Hematopoietic multipotent progenitor cell treated with erythropoietin and hydrocortisone succinate and interleukin-3 and kit ligand, for 15 days (in vitro differentiated cells): ENCODE measurements around the gene SYT6.

Experiments used
- DNase-seq: peaks from one replicate; pipeline ENCODE4 v3.0.0-alpha.2; 2015; ENCODE audit warnings: low spot score

The SYT6 gene

GRCh38 chr1:114154146-114154962, 685 bp upstream of the SYT6 start:
- no peak for DNase-seq

DNA sequence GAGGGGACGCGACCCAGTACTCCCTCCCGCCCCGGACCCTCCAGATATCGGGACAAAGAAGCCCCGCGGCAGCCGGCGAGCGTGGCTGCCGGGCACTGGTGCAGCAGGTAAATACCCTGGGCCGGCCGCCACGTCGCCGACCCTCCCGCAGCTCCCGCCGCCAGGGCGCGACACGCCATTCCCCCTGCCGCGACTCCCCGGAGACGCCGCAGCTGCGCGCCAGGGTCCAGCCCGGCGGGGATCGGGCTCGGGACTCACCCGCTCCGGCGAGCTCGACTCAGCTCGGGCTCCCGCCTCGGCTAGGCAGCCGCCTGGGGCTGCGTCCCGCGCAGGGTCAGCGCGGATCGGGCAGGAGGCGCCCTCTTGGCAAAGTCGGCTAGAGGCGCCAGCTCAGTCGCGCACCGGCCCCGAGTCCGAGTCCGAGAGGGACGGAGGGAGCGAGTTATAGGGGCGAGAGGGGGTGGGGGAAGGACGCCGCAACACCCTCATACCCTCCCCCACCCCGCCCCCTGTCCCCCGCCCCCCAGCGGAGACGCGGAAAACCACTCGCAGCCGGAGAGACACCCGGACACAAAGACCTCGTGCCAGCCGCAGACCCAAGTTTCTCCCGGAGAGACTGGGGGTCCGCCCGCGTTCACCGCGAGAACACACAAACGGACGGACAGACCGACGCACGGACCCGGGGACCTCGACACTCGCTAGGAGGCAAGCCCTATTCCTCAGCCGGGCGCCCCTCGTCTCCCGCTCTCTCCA, 985 bp downstream of the SYT6 start:
- no peak for DNase-seq

- DNase-seq: no peak
Measured at GRCh38 chr1:114152089-114152507, 1.6 kb downstream of the SYT6 start.

GRCh38 chr1:114150016-114150415, 3.7 kb downstream of the SYT6 start:
- no peak for DNase-seq

- no peak for DNase-seq
Measured at GRCh38 chr1:114149211-114149610, 4.5 kb downstream of the SYT6 start.

- DNase-seq: no peak
Measured at GRCh38 chr1:114145504-114146151, 8.0 kb downstream of the SYT6 start.

GRCh38 chr1:114144016-114144415, 9.7 kb downstream of the SYT6 start:
- DNase-seq: no peak

DNA sequence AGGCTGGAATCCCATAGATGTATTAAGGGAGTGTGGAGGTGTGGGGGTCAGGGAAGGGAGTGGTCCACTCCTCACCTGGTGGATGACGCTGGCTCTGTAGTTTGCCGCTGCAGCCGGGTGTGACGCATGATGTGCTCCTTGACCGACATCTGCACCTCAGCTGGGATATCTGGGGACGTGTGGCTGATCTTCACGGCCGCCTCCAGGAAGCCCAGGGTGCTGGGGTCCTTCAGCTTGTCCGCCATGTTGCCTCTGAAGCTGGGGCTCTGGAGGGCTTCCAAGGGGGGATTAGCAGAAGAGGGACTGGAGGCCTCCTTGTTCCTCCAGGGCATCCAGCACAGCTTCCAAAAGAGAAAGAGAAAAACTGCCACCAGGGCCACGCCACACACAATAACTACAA, 14.1 kb downstream of the SYT6 start:
- DNase-seq: no peak

DNA sequence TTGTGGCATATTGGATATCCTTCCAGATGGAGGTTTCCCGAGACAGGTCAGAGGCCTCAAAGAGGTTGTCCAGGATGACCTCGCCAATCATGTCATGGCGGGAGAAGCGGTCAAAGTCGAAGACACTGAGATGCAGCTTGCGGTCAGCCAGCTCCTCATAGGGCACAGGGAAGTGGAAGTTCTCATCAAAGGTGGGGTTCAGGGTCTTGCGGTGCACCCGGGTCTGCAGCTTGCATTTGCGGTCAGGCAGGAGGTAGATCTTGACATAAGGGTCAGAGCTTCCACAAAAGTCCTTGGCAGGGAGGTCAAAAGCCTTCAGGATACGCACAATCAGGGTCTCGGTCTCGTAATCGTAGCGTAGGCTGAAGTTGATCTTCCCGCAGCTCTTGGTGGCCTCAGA, 16.2 kb downstream of the SYT6 start:
- no peak for DNase-seq

- no peak for DNase-seq
Measured at GRCh38 chr1:114135786-114136185, 17.9 kb downstream of the SYT6 start.

DNA sequence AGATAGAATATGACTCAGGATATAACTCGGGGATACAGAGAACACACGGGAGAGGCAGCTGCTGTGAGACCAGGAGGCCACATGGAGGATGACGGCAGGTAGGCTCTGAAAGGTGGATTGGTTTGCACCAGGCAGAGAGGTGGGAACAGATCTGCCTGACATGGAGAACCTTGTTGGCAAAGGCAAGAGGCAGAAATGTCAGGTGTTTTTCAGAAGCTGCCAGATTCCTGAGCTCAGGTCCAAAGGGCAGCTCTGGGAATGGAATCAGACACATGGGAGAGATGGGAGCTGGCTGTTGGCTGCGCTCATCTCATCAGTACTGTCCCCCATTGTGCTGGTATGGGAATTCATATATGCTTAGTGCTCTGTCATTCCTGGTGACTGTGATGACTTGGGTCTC, 19.2 kb downstream of the SYT6 start:
- no peak for DNase-seq

- no peak for DNase-seq
Measured at GRCh38 chr1:114133129-114133528, 20.5 kb downstream of the SYT6 start.

GRCh38 chr1:114131526-114132220, 22.0 kb downstream of the SYT6 start:
- no peak for DNase-seq

DNA sequence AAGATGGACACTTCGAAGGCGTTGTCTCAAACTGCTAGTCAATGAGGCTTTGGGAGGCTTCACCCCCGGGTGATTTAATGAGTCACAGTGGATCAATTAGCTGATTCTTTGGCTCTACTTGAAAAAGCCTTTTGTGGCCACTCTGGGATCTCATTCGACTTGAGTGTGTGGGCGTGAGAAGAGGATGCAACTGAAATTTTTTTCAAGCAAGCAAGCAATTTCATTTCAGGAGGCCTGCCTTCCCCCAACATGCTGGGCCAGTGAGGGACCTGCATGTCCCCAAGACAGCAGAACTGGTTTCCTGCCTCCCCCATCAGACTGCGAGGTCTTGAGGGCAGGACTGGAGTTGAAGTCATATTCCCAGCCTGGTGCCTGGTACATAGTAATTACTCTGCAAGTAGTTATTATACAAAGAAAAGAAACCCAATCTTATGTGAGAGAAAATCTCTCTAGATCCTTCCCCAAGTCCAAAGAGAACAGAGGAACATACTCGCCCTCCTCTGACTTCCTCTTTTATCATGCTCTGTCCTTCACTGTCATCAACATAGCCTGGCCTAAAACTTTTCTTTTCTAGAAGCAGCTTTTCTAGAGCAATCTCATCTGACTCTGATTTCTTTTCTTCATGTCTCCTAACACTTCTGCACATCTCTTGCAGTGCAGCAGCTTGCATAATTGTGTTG, 22.7 kb downstream of the SYT6 start:
- DNase-seq: no peak

DNA sequence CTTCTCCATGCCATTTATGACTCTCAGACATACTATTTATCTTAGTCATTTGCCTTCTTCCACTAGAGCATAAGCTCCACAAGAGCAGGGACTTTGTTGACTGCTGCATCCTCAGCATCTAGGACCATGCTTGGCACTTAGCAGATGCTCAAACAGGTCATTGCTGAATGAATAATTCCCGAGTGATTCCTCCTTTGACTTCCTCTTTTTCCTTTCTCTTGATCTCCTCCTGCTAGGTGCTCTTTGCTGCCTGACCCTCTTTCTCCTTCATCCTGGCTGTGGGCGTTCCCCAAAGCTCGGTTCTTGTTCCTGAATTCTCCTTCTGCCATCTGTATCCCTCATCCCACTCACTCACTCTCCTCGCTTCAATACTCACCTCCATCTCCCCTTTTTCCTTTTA, 23.5 kb downstream of the SYT6 start:
- no peak for DNase-seq

DNA sequence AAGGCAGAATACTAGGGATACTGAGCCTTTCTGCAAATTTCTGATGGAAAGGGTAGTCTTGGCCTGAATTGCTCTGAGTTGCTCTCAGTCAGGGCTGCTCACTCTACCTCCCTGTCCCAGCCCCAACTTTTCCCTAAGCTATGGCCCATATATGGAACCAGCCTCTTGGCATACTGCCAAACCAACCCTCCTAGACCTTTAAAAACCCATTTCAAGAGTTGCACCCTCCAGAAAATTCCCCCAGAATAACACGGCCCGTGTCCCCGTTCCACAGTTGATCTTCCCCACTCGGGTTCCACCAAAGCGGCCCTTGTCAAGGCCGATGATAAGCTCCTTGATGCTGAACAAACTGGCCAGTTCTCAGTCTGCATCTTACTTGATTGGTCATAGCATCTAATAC, 25.4 kb downstream of the SYT6 start:
- DNase-seq: no peak

DNA sequence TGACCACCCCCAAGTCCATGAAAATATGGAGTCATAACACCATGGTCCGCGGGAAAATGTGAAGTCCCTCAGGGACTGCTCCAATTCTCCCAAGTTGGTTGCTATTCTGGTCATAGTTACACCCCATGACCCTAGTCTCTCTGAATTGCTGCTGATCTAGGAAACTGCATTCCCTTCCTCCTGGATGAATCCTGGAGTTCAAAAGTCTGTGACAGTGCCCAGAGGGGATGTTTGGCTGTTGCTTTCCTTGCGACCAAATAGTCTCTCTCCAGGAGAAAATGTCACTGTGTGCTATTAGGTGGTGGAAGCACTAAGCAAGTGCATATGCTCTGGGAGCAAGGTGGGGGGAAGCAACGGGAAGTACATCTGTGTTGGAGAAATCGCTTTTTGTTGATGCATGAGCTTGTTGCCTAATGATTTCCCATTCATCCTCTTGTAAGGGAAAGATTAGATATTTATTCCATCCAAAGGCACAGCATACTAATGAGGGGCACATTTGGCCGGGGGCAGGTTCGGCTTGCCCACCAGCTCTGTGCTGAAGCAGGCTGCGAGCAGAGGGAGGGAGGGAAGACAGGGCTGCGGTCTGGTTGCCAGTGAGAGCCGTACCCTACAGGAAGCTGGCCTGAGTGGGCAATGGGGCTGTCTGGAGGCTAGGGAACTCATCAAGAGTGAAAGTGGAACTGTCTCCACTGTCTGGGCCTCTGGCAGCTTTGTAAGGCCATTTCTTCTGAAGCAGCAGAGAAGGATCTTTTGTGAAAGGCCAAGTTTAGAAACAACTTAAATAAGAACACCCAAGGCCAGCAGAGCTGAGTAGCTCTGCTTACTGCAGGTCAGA, 27.2 kb downstream of the SYT6 start:
- no peak for DNase-seq

GRCh38 chr1:114124644-114125043, 29.0 kb downstream of the SYT6 start:
- DNase-seq: no peak

DNA sequence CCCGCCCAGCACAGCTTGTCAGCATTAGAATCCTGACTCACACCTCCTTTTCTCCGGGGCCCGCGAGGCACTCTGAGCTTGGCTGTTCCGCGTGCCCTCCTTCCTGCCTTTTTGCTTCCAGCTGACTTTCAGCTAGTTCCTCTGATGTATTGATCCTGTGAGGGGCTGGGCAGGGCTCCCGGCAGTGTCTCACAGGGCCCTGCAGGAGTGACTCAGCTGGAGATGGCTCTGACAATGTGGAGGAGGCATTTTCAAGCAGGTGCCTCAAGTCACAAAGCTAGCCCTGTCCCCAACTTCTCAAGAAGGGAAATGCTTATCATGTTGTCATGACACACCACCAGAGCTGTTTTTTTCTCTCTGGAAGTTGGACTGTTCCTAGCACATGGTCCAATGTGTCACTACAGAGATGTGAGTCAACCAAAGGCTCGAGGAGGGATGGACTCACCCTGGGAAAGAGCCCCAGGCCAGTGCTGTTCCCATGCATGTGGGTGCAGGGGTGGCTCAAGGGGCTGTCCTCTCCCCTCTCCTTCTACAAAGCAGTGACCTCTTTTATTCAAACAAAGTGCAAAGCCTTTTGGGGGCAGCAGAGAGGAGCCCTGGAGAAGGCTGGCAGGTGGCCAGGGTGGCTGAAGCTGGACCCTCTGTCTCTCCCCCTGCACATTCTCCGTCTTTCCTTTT, 30.6 kb downstream of the SYT6 start:
- no peak for DNase-seq

- DNase-seq: no peak
Measured at GRCh38 chr1:114118351-114118990, 35.2 kb downstream of the SYT6 start.
